Measurements from ENCODE around the gene MLANA. TPM values are rescaled to one million over a fixed set of nuclear protein-coding genes. Genes with fewer than 3 reads are reported as not detected.
"Not testable (repeated sequence)": the region's sequence is repeated elsewhere in the genome, so short reads cannot be mapped to it uniquely, and the experiment has no call there.

MLANA gene
- total and polyA plus RNA-seq, 2 experiments from 2014 or later = 0.24 TPM; not detected in 1

DNA sequence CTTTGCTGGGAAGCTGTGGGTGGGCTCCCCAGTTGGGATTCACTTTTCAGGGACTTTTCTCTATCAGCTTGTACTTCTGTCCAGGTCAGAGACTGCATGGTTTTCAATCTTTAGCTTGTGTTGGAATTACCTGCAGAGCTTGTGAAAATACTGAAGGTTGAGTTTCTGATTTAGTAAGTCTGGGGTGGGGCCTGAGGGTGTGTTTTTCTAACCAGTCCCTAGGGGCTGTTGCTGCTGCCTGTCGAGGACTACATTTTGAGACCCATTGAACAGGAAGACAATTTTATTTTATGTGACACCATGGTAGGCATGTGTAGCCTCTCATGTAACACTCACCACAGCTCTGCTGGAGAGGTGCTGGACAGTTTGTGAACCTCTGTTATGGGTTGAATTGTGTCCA, 14.7 kb upstream of the MLANA start:
- H3K4me1 ChIP-seq (ENCODE audit: insufficient read depth) = peaks cover 16% of the 10 kb centered on the region
- no peaks in the 10 kb centered on the region for H3K9me3 ChIP-seq (ENCODE audit: low read depth)
- DNase-seq = no peak
- H3K27ac ChIP-seq = no peak overlapping the region
- H3K79me2 ChIP-seq (ENCODE audit: insufficient read depth) = no peaks in the 10 kb centered on the region
- no peaks in the 10 kb centered on the region for H3K9me2 ChIP-seq (ENCODE audit: insufficient read depth)
- in situ Hi-C loops (cut with MboI) = no loop called here
- TF ChIP-seq EZH2 (IDR thresholded peaks at IDR 0.05; ENCODE audit: insufficient read depth, poor library complexity, severe bottlenecking) = no peak
- TF ChIP-seq EZH2phosphoT487 (IDR thresholded peaks at IDR 0.05; ENCODE audit: insufficient read depth, low read depth) = no peak
- H3F3A ChIP-seq (ENCODE audit: insufficient read depth) = peaks cover 3% of the 10 kb centered on the region; the same call in 1 of the 2 replicates
- no peak overlapping the region for H2AFZ ChIP-seq
- no peaks in the 10 kb centered on the region for H3K36me3 ChIP-seq (ENCODE audit: low read depth)
- no peak overlapping the region for H3K4me3 ChIP-seq
- H3K9ac ChIP-seq = no peak overlapping the region
- 46 to 57% methylated on average over 1 of the region's 1 CpG for WGBS, 2 experiments (ENCODE audit: low coverage in 1 of 2, low lambda C conversion rate in 2 of 2, missing lambda C conversion rate in 2 of 2)
- no peaks in the 10 kb centered on the region for H3K27me3 ChIP-seq (replicated peaks; ENCODE audit: insufficient read depth)
- H4K20me1 ChIP-seq (ENCODE audit: insufficient read depth) = no peaks in the 10 kb centered on the region
- no peak overlapping the region for H3K4me2 ChIP-seq (ENCODE audit: unreplicated experiment)

DNA sequence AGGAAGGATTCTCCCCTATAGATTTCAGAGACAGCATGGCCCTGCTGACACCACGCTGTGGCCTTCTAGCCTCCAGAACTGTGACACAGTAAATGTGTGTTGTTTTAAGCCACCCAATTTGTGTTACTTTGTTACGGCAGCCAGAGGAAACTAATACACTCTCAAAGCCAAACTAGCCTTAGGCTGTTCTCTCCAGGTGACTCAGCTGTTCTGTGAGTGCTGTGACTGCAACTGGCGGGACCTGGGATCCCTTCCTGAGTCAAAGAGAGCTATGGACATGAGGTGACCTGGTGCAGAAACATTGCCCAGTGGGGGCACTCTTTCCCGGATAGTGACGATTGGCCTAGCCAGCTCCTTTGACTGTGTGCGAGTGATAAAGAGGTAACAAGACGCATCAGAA, 14.0 kb upstream of the MLANA start:
- no peak overlapping the region for H3K9ac ChIP-seq
- H3K9me3 ChIP-seq (ENCODE audit: low read depth) = no peaks in the 10 kb centered on the region
- 89 to 92% methylated on average over 7 of the region's 7 CpGs for WGBS, 2 experiments (ENCODE audit: low coverage in 1 of 2, low lambda C conversion rate in 2 of 2, missing lambda C conversion rate in 2 of 2)
- in situ Hi-C loops (cut with MboI) = no loop called here
- no peak overlapping the region for H3K27ac ChIP-seq
- H4K20me1 ChIP-seq (ENCODE audit: insufficient read depth) = no peaks in the 10 kb centered on the region
- DNase-seq = no peak
- no peaks in the 10 kb centered on the region for H3K27me3 ChIP-seq (replicated peaks; ENCODE audit: insufficient read depth)
- no peak overlapping the region for H3K4me3 ChIP-seq
- no peaks in the 10 kb centered on the region for H3K36me3 ChIP-seq (ENCODE audit: low read depth)
- no peaks in the 10 kb centered on the region for H3K79me2 ChIP-seq (ENCODE audit: insufficient read depth)
- no peak overlapping the region for H2AFZ ChIP-seq
- no peak for TF ChIP-seq EZH2phosphoT487 (IDR thresholded peaks at IDR 0.05; ENCODE audit: insufficient read depth, low read depth)
- TF ChIP-seq EZH2 (IDR thresholded peaks at IDR 0.05; ENCODE audit: insufficient read depth, poor library complexity, severe bottlenecking) = no peak
- peaks cover 16% of the 10 kb centered on the region for H3K4me1 ChIP-seq (ENCODE audit: insufficient read depth)
- peaks cover 3% of the 10 kb centered on the region; the same call in 1 of the 2 replicates for H3F3A ChIP-seq (ENCODE audit: insufficient read depth)
- no peaks in the 10 kb centered on the region for H3K9me2 ChIP-seq (ENCODE audit: insufficient read depth)
- H3K4me2 ChIP-seq (ENCODE audit: unreplicated experiment) = no peak overlapping the region

DNA sequence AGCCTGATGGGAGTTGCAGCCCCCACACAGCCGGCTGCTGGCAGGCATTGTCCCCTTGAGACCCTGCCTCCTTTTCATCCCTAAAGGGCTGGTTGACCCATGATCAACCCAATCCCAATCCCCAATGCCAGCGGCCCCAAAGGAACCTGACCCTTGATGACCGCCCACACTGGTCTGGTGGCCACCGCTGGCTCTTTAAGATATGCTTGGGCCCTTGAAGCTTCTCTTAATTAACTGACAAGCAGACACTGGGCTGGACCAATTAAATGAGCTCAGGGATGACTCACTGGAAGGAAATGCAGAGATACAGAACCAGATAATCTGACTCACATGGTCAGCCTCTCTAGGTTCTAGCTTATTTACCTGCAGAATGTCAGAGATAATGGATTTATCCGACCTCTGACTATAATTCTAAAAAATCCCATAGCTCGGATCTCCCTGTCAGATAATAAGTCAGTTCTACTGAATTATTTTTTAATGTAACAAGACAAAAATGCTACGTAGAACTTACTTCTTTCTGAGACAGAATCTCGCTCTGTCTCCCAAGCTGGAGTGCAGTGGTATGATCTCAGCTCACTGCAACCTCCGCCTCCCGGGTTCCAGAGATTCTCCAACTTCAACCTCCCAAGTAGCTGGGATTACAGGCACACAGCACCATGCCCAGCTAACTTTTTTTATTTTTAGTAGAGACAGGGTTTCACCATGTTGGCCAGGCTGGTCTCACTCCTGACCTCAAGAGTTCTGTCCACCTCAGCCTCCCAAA, 11.1 kb upstream of the MLANA start:
- H3K9me2 ChIP-seq (ENCODE audit: insufficient read depth) = no peaks in the 10 kb centered on the region
- peak; percentile 89 for DNase-seq
- no peaks in the 10 kb centered on the region for H3K9me3 ChIP-seq (ENCODE audit: low read depth)
- H3K27ac ChIP-seq = peak overlapping the region; percentile 76
- H3F3A ChIP-seq (ENCODE audit: insufficient read depth) = peaks cover 3% of the 10 kb centered on the region; the same call in 1 of the 2 replicates
- H3K36me3 ChIP-seq (ENCODE audit: low read depth) = no peaks in the 10 kb centered on the region
- peak overlapping the region; percentile 44 for H3K4me3 ChIP-seq
- peak overlapping the region; percentile 9 for H3K9ac ChIP-seq
- no peaks in the 10 kb centered on the region for H4K20me1 ChIP-seq (ENCODE audit: insufficient read depth)
- peaks cover 16% of the 10 kb centered on the region for H3K4me1 ChIP-seq (ENCODE audit: insufficient read depth)
- in situ Hi-C loops (cut with MboI) = no loop called here
- no peaks in the 10 kb centered on the region for H3K79me2 ChIP-seq (ENCODE audit: insufficient read depth)
- peak overlapping the region; percentile 41 for H3K4me2 ChIP-seq (ENCODE audit: unreplicated experiment)
- TF ChIP-seq EZH2 (IDR thresholded peaks at IDR 0.05; ENCODE audit: insufficient read depth, poor library complexity, severe bottlenecking) (no peak), EZH2phosphoT487 (IDR thresholded peaks at IDR 0.05; ENCODE audit: insufficient read depth, low read depth) (no peak)
- WGBS, 2 experiments (ENCODE audit: low coverage in 1 of 2, low lambda C conversion rate in 2 of 2, missing lambda C conversion rate in 2 of 2) = 34 to 37% methylated on average over 10 of the region's 10 CpGs
- no peaks in the 10 kb centered on the region for H3K27me3 ChIP-seq (replicated peaks; ENCODE audit: insufficient read depth)
- H2AFZ ChIP-seq = peak overlapping the region; percentile 2

DNA sequence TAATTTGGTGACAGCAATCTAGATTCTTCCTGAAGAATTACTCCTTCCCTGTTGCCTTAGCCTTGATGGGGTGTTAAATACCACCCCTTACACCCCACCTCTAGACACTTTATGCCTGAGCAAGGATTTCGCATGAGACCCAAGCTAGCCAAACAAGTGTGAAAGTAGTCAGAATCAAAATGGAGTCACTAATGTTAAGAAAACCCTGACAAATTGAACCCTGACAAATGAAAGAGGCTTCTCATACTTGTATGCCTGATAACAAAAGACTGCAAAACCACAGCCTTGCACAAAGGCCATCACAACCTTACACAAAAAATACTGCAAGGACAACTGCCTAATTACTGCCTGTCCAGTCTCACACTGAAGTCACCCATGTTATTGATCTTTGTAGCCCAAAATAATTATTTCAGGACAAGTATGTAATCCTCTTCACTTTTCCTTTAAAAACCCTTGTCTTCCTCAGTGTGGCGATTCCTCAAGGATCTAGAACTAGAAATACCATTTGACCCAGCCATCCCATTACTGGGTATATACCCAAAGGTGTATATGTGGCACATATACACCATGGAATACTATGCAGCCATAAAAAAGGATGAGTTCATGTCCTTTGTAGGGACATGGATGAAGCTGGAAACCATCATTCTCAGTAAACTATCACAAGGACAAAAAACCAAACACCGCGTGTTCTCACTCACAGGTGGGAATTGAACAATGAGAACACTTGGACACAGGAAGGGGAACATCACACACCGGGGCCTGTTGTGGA, 8.3 kb upstream of the MLANA start:
- H4K20me1 ChIP-seq (ENCODE audit: insufficient read depth); H3K9me3 ChIP-seq (ENCODE audit: low read depth); H3K36me3 ChIP-seq (ENCODE audit: low read depth); H3F3A ChIP-seq (ENCODE audit: insufficient read depth); H3K9ac ChIP-seq; DNase-seq; in situ Hi-C loops (cut with MboI); H2AFZ ChIP-seq; H3K27me3 ChIP-seq (replicated peaks; ENCODE audit: insufficient read depth); H3K79me2 ChIP-seq (ENCODE audit: insufficient read depth); H3K9me2 ChIP-seq (ENCODE audit: insufficient read depth); H3K27ac ChIP-seq; H3K4me2 ChIP-seq (ENCODE audit: unreplicated experiment); H3K4me3 ChIP-seq: not testable (repeated sequence)
- 89 to 93% methylated on average over 4 to 5 of the region's 5 CpGs for WGBS, 2 experiments (ENCODE audit: low coverage in 1 of 2, low lambda C conversion rate in 2 of 2, missing lambda C conversion rate in 2 of 2)
- peaks cover 16% of the 10 kb centered on the region for H3K4me1 ChIP-seq (ENCODE audit: insufficient read depth)

Measured in GM23248 (cell line).